ENCODE results near the gene ATG4D. TPM values are rescaled to one million over a fixed set of nuclear protein-coding genes. Genes with fewer than 3 reads are reported as not detected.
"Not testable (repeated sequence)": the region's sequence is repeated elsewhere in the genome, so short reads cannot be mapped to it uniquely, and the experiment has no call there.

The ATG4D gene
- total RNA-seq, 1 donor from 2014 or later = 5.1 TPM

DNA sequence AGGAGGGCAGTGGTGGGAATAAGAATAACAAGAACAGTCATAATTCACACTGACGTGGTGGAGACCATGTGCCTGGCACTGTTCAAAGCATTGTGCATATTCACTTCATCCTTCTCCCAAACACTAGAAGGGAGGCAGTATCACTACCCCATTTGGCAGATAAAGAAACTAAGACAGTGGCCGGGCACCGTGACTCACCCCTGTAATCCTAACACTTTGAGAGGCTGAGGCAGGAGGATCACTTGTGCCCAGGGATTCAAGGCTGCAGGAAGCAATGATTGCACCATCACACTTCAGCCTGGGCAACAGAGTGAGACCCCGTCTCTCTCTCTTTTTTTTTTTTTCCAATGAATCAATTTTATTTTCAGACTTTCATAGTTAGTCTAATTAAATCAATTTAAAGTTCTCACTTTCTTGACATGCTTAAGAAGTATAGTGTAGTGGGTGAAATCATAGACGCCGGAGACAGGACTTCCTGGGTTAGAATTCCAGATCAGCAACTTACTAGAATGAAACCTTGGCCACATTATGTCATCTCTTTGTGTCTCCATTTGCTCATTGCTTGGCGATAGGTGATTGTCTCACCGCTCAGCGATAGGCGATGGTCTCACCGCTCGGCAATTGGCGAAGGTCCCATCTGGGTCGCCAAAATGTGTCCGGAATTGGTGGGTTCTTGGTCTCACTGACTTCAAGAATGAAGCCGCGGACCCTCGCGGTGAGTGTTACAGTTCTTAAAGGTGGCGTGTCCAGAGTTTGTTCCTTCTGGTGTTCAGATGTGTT is 5.3 kb upstream of the ATG4D start:
- H3K4me3 Mint-ChIP-seq = no peak overlapping the region

DNA sequence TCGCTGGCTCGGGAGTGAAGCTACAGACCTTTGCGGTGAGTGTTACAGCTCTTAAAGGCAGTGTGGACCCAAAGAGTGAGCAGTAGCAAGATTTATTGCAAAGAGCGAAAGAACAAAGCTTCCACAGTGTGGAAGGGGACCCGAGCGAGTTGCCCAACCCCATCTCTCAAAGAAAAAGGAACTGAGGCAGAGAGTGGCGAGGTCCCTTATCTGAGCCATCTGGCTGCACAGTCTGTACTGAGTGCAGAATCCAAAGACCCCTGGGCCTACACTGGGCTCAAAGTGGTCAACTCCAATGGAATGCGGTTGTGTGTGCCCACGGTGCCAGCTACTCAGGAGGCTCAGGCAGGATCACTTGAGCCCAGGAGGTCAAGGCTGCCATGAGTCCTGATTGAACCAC is 4.7 kb upstream of the ATG4D start:
- not testable (repeated sequence) for H3K36me3 ChIP-seq; H3K9me3 Mint-ChIP-seq; H3K27ac ChIP-seq; H2AFZ ChIP-seq (replicated peaks); H3K4me1 ChIP-seq; H3K36me3 Mint-ChIP-seq; H3K4me2 ChIP-seq; H4K20me1 ChIP-seq (ENCODE audit: low read depth); H3K27ac Mint-ChIP-seq; H3K79me2 ChIP-seq (ENCODE audit: low read depth); H3K27me3 ChIP-seq; H3K4me1 Mint-ChIP-seq; H3K4me3 ChIP-seq; DNase-seq (ENCODE audit: low spot score); H3K9me3 ChIP-seq (ENCODE audit: low read depth); H3K4me3 Mint-ChIP-seq; H3F3A ChIP-seq (ENCODE audit: low read depth); H3K9ac ChIP-seq
- peaks cover 13% of the 10 kb centered on the region for H3K27me3 Mint-ChIP-seq (ENCODE audit: insufficient read depth, low read depth)

More for the DNA sequence above, 5.3 kb upstream of the ATG4D start:
- no peaks in the 10 kb centered on the region for H4K20me1 ChIP-seq (ENCODE audit: low read depth)
- Mint-ChIP-seq H3K36me3 (no peaks in the 10 kb centered on the region), H3K27me3 (ENCODE audit: insufficient read depth, low read depth) (peaks cover 12% of the 10 kb centered on the region), H3K27ac (no peak overlapping the region), H3K4me1 (peaks cover 6% of the 10 kb centered on the region), H3K9me3 (no peaks in the 10 kb centered on the region)
- H3K79me2 ChIP-seq (ENCODE audit: low read depth) = no peaks in the 10 kb centered on the region
- H3K27me3 ChIP-seq = no peaks in the 10 kb centered on the region
- no peak overlapping the region for H3K4me2 ChIP-seq
- H3F3A ChIP-seq (ENCODE audit: low read depth) = peaks cover 9% of the 10 kb centered on the region
- no peak overlapping the region for H2AFZ ChIP-seq (replicated peaks)
- H3K4me3 ChIP-seq = no peak overlapping the region
- no peaks in the 10 kb centered on the region for H3K4me1 ChIP-seq
- TF ChIP-seq EZH2 (IDR thresholded peaks at IDR 0.05) (no peak), EZH2phosphoT487 (IDR thresholded peaks at IDR 0.05) (no peak), CTCF (IDR thresholded peaks at IDR 0.05) (no peak)
- no peaks in the 10 kb centered on the region for H3K36me3 ChIP-seq
- no peak for DNase-seq (ENCODE audit: low spot score)
- no peak overlapping the region for H3K27ac ChIP-seq
- no peak overlapping the region for H3K9ac ChIP-seq
- no peaks in the 10 kb centered on the region for H3K9me3 ChIP-seq (ENCODE audit: low read depth)

- Mint-ChIP-seq H3K4me3 (peak overlapping the region; percentile 88), H3K27ac (peak overlapping the region; percentile 47), H3K9me3 (no peaks in the 10 kb centered on the region), H3K36me3 (no peaks in the 10 kb centered on the region), H3K27me3 (ENCODE audit: insufficient read depth, low read depth) (peaks cover 5% of the 10 kb centered on the region), H3K4me1 (peaks cover 10% of the 10 kb centered on the region)
- H3K9me3 ChIP-seq (ENCODE audit: low read depth) = no peaks in the 10 kb centered on the region
- peaks cover 19% of the 10 kb centered on the region for H3K79me2 ChIP-seq (ENCODE audit: low read depth)
- H4K20me1 ChIP-seq (ENCODE audit: low read depth) = peaks cover 8% of the 10 kb centered on the region
- H2AFZ ChIP-seq (replicated peaks) = peak overlapping the region; percentile 93
- H3K27me3 ChIP-seq = no peaks in the 10 kb centered on the region
- H3K4me1 ChIP-seq = no peaks in the 10 kb centered on the region
- H3K4me3 ChIP-seq = peak overlapping the region; percentile 93
- peak; percentile 12 for DNase-seq (ENCODE audit: low spot score)
- peaks cover 9% of the 10 kb centered on the region for H3F3A ChIP-seq (ENCODE audit: low read depth)
- TF ChIP-seq CTCF (IDR thresholded peaks at IDR 0.05) (no peak), EZH2 (IDR thresholded peaks at IDR 0.05) (no peak), EZH2phosphoT487 (IDR thresholded peaks at IDR 0.05) (no peak)
- peak overlapping the region; percentile 86 for H3K4me2 ChIP-seq
- no peaks in the 10 kb centered on the region for H3K36me3 ChIP-seq
- no peak overlapping the region for H3K9ac ChIP-seq
- no peak overlapping the region for H3K27ac ChIP-seq
These were observed 665 bp upstream of the ATG4D start for GRCh38 chr19:10543059-10543419.

GRCh38 chr19:10544242-10544752 is 593 bp downstream of the ATG4D start:
- no peaks in the 10 kb centered on the region for H3K9me3 ChIP-seq (ENCODE audit: low read depth)
- no peaks in the 10 kb centered on the region for H3K36me3 ChIP-seq
- H2AFZ ChIP-seq (replicated peaks) = peak overlapping the region; percentile 93
- peaks cover 8% of the 10 kb centered on the region for H3K27me3 Mint-ChIP-seq (ENCODE audit: insufficient read depth, low read depth)
- no peak overlapping the region for H3K27ac ChIP-seq
- peak overlapping the region; percentile 86 for H3K4me2 ChIP-seq
- H3K36me3 Mint-ChIP-seq = no peaks in the 10 kb centered on the region
- H4K20me1 ChIP-seq (ENCODE audit: low read depth) = peaks cover 8% of the 10 kb centered on the region
- peak overlapping the region; percentile 95 for H3K4me3 Mint-ChIP-seq
- peak overlapping the region; percentile 93 for H3K4me3 ChIP-seq
- peak overlapping the region; percentile 95 for H3K27ac Mint-ChIP-seq
- peaks cover 9% of the 10 kb centered on the region for H3F3A ChIP-seq (ENCODE audit: low read depth)
- no peaks in the 10 kb centered on the region for H3K4me1 ChIP-seq
- H3K79me2 ChIP-seq (ENCODE audit: low read depth) = peaks cover 19% of the 10 kb centered on the region
- TF ChIP-seq EZH2 (IDR thresholded peaks at IDR 0.05) (no peak), EZH2phosphoT487 (IDR thresholded peaks at IDR 0.05) (no peak), CTCF (IDR thresholded peaks at IDR 0.05) (no peak)
- peak; percentile 35 for DNase-seq (ENCODE audit: low spot score)
- H3K9ac ChIP-seq = peak overlapping the region; percentile 92
- no peaks in the 10 kb centered on the region for H3K27me3 ChIP-seq
- H3K4me1 Mint-ChIP-seq = peaks cover 10% of the 10 kb centered on the region
- no peaks in the 10 kb centered on the region for H3K9me3 Mint-ChIP-seq
